HG03439 (cell line): ENCODE measurements around the gene PTPRT.

ENCODE experiments used
- ATAC-seq: cut with Tn5 transposase; IDR thresholded peaks from one replicate; pipeline ENCODE4 v1.9.1; 2021; ENCODE audit warnings: mild to moderate bottlenecking, moderate library complexity; ENCODE audit not compliant: unreplicated experiment

Gene PTPRT

DNA sequence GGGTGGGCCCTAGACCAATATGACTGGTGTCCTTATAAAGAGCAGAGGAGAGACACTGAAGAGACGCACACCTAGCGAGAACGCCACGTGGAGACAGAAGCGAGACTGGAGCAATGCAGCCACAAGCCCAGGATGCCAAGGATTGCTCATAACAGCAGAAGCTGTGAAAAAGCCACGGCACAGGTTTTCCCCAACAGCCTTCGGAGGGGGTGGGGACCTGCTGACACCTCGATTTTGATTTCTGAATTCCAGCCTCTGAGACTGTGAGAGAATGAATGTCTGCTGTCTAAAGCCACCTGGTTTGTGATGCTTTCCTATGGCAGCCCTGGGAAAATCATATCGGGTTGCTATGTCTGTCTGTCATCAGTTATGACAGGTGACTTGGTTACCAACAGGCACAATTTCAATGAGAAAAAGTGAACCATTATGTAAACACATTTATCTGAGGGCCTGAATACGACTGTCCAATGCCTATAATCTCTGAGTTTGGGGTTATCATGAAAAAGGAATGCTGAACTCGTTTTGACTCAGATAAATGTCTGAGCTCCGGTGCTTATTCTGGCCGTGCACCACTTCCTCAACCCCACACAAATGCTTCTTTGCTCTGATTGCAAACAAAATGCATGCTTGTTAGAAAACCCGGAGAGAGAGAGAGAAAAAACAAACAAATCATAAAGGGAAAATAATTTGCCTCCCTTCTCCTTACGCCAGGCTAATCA is 769.7 kb downstream of the PTPRT start:
- ATAC-seq, result no peak

DNA sequence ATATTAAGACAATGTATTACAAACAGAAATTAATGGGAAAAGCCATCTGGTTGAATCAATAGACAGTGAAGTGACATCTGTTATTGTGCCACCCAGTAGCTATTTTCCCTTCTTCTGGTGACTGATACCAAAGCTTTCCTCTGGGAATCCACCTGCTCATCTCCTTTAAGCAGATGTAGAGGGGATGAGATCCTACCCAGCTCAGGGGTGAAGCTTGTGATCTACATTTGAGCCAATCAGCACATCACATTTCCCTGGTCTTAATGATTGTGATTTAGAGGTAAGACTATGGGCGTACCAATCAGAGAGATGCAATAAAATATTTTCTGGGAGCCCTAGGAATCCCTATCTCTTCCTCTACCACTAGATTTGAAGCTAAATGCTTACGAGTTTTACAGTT is 782.9 kb downstream of the PTPRT start:
- no peak for ATAC-seq

DNA sequence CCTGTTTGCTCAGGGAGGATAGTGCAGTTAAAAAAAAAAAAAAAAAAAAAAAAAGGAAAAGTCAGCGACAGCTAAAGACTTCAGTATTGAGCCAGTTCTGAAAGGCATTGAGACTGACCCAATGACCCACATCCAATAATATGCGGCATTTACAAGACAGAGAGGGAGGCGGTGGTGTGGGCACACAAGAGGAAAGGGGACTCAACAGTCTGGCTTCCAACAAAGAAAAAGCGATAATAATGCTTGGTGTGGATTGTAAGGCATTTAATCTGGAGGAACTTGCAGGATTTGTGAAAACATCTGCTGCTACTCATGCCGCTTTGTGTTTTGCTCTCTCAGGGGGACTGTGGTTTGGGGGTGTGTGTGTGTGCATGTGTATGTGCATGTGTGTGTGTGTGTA is 787.3 kb downstream of the PTPRT start:
- ATAC-seq, result no peak

DNA sequence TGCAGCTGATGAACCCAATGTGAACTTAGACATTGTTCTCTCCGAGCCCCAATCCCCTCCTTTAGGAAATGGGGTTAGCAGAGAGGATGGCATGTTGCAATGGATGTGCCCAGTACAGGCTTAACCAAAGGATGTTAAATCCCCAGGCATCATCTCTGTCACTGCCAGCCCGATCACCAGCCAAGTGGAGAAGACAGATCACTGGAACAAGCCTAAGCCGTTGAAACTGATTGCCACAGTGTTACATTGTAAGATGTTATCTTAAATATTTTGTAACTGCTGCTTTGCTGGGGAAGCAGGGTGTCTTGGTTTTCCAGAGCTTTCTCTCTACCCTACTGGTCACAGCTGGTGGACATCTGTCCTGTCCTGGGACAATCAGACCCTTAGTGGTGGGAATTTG is 788.1 kb downstream of the PTPRT start:
- ATAC-seq, result no peak

DNA sequence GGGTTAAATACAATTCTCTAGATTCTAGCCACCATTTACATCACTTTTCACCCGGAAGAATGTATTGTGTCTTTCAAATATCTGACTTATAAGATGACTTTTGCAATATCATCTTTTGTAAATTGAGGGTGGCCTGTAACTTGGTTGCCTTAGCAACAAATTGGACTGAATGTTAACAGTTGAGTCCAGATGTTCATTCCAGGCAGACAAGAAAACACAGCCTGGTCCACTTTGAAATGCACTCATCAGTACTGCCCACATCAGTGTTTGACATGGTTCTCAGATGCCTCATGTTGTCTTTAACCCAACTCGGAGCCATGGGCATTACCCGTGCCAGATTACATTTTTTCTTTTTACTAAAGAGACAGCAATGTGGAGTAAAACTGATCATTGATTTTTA is 789.9 kb downstream of the PTPRT start:
- ATAC-seq, result no peak

DNA sequence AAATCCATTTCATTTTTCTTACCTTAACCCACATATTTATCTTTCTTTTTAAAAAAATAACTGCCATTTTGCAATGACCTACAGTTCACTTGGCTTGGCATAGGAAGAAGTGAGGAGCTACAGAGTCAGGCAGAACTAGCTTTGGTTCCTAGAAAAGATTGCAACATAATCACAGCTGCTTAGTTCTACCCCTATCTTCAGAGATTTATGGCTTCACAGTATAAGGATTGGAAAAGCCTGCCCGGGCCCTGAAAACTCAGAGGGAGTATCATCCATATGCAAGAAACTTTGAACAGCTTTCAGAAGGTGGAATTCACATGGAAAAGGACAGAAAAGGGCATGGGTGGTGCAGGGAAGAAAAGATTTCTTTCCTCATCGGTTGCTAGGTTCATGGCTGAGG is 797.3 kb downstream of the PTPRT start:
- no peak for ATAC-seq

DNA sequence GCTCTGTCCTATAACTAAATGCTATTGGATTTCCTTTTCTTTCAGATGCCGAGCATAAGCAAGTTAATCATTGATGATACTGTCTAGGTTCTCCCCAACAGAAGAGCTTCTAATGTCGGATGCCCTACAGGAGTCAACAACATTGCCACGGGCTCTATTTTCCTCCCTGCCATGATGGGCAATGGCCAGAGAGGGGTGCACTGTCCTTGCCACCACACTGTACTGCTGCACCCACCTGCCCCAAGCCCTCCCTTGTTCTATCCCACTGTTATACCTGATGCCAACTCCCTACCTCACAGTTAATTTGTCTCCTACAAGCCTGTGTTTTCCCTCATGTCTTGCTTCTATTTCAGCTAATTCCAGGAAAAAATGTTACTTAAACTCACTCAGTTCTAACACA is 797.9 kb downstream of the PTPRT start:
- no peak for ATAC-seq

DNA sequence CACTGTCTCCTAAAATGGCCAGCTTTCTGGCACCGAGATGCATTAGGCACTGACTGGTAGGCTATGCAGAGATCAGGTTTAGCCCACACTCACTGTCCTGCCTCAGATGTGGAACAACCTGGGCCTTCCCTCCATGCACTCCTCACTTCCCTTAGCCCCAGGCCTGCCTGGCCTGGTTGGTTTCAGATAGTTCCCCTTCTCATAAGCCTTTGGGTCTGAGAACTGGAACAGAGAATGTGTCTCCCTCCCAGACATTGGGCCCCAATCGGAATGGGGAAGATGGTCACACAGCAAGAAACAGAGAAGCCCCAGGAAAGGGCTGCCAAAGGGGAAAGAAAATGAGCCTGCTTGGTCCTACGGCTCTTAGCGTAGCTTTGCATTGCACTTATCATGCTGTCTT is 809.4 kb downstream of the PTPRT start:
- ATAC-seq, result no peak

DNA sequence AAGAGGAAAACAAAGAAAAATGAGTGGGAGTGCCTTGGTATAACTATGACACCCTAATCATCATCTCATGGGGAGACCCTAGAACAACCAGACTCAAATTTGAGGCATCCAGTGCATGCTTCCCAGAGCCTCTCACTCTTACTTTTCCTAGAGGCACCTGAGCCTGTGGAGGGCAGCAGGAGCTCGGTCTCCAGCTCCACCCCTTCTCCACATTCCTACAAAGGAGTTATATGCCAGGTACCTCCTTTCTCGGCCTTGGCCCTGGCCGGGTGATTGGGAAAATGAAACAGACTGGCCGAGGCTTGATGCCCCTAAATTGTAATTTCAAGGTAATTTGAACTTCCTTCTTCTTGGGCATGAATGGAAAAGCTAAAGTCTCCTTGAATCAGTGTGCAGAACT is 810.3 kb downstream of the PTPRT start:
- ATAC-seq, result no peak

DNA sequence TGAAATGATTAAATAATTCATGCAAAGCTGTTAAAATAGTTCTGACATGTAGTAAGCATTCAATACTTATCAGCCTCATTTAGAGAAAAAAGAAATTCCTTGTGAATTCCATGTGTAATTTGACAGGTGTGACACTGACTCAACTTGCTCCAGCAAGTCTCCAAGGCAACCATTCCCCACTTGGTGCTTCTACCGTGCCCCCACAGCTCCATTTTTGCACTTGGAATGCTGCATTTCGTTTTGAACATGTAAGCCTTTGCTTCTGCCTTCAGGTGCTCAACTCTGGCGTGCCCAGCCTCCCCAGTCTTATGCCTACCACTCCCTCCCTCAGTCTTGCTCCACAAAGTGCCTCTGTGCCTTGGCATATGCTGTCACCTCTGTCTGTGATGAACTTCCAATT is 810.9 kb downstream of the PTPRT start:
- no peak for ATAC-seq

DNA sequence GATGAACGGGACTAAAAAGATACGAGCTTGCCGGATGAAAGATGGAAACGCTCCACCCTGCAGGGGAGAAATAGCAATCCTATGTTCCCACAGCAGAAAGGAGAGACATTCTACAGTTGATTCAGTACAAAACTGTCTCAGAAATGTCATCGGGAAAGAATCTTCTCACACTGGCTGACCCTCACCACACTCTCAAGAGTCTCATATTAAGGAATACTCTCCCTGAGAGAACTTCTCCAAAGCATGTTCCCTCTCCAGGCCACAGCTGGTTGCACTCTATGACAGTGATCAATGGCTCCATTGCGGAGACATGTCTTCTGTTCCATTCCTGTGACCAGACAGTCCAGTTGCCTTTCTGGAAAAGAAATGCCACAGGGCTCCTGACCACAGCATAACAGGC is 813.6 kb downstream of the PTPRT start:
- no peak for ATAC-seq

DNA sequence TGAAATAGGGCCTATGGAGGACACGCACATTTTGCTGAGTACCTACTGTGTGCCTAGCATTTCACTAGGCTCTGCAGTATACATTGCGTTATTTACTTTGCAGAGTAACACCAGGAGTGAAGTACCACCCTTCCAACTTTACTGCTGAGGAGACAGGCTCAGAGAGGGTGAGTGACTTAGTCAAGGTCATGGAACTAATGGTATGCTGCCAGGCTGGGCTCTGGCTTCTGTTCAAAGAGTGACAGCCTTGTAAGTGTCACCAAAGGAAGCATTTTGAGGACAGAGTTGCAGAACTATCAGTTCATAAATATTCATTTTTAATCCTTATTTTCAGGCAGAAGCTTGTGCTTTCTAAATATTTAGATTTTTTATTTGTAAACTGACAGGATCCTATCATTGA is 816.7 kb downstream of the PTPRT start:
- ATAC-seq, result no peak

DNA sequence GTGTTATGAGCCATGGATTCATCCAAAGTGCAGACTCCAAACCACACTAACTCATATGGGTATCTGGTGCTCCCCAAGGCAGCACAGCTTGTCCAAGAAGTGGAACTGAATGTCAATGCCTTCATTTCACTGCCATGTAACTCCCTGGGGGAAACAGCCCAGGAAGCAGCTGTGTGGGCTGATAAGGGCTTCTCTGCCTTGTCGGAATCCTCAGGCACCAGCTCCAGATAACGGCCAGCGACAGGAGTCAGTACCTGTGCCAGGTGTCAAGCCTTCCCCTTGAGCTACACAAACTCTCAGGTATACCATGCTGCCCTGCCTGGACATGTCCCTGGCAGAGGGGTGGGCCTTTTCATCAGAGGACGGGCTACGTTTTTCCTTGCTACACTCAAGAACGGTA is 819.6 kb downstream of the PTPRT start:
- ATAC-seq, result no peak

DNA sequence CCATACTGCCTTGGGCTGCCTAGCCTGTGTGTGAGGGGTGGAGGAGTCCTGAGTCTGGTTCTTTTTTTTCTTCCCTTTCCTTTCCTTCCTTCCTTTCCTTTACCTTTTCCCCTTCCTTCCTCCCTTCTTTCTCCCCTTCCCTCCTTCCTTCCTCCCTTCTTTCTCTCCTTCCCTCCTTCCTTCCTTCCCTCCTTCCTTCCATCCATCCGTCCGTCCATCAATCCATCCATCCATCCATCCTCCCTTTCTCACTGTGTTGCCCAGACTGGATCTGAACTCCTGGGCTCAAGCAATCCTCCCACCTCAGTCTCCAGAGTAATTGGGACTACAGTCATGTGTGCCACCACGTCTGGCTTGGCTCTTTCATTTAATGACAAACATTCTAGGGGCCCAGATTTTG is 820.8 kb downstream of the PTPRT start:
- no peak for ATAC-seq

DNA sequence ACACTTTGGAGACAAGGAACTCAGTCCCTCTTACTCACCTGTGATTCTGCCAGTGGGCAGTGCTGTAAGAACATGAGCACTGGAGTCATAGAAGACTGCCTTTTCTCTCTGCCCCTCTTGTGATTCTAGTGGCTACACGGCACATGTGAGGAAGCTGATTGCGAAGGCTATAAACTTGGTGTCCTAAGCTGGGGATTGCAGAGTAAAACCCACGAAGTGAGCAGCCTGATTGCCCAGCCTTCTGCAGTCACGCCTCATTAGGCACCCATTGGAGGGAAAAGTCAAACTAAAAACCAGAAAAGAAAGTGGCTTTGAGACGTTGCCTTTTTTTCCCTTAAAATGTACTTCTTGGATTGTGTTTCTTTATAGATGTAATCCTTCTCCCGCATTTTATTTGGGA is 823.1 kb downstream of the PTPRT start:
- no peak for ATAC-seq

DNA sequence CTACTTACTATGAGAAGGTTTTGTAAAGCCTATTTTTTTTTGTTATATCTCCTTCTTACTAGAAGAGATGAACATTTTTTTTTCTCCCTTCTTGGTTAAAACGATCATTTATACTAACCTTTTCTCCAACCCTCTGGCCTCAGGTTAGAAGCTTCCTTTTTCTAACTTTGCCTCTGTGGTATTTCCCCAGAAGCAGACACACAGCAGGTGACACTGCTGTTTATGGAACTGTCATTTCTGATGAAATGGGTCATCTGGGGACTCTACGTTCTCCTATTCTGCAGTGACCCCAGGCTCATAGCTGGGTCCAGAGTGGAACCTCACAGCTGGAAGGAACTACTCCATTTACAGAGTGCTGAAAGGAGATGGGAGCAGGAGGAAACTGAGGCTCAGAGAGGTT is 825.3 kb downstream of the PTPRT start:
- no peak for ATAC-seq

DNA sequence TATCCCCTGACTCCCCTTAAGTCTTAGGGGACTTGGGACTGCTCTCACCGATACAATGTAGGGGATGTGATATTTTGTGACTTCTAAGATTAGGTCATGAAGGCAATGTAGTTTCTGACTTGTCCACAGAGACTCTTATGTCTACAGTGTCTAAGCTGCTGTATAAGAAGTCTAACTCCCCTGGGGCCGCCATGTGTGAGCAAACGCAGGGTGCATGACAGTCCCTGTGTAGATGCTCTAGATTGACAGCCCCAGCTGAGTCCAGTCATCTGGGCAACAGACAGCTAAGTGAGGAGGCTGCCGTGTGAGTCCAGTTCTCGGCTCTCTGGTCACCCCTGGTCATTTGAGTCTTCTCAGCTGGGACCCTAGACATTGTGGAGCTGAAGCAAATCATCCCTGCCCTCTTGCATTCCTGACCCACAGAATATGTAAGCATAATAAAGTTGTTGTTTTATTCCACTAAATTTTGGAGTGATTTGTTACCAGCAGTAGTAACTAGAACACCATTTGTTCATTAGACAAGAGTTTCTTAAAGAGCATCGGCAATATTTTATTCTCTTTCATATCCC is 828.2 kb downstream of the PTPRT start:
- ATAC-seq, result no peak

DNA sequence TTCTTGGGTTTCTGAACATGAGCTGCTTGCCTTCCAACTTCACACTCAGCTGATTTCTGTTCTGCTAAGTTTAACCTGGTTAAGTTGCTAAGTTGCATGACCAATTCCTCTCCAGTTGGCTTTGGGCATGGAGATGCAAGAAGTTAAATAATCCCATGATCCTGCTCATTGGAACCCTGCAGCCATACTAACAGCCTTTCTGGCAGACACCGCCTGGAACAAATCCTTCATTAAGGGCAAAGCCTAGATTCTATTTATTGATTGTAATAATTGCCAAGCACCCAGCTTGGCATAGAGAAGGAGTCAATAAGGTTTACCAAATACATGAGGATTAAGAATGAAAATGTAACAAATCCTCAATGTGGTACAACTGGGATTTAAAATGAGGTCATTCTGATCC is 829.1 kb downstream of the PTPRT start:
- ATAC-seq, result no peak

DNA sequence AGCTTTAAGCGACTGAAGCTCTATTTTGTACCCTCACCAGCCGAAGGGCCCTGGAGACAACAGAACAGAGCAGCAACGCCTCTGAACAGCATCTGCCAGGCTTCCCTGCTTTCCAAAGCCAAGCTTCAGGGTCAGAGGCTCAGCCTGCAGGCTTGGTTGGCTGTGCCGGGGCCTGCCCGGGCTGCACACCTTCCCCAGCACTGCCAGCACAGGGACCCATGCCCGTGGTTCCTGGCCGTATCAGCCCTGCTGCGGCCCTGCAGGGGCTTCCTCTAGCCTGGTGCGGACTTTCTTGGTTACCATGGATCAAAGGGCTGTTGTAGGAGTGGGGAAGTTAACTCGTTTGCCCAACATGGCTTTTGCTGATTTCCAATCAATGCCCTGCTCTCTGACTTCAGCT is 830.1 kb downstream of the PTPRT start:
- no peak for ATAC-seq

DNA sequence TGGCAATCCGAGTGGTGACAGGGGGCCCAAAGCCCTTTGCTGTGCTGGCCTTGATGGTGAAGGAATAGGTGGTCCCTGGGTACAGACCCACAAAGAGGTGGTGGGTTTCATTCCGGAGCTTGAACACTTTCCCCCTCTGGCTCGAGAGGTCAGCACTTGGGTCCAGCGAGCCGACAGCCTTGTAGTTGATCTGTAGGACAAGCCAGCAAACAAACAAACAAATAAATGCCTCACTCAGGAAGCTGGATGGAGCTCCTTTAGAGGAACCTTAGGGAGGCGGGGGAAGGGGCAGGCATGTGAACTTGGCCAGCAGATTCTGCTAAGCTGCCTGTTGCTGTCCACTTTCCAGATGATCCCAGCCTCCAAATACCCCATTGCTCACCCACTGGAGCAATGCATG is 837.6 kb downstream of the PTPRT start:
- ATAC-seq, result no peak

DNA sequence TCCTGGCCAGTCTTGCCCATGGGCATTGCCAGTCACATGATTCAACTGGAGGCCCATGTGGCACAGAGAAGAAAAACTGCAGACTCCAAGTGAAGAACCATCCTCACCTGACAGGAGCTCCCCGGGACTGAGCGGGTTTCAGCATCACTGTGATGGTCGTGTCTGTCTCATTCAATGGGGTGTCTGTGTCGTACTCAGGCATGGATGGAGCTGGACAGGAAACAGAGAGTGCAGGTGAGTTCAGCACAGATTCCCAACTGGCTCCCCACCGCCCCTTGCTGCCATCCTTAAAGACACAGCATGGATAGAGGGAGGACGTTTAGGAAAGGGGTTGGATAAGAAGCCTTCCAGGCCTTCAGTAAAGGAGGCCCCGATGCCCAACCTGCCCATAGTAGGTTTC is 839.2 kb downstream of the PTPRT start:
- ATAC-seq, result no peak

DNA sequence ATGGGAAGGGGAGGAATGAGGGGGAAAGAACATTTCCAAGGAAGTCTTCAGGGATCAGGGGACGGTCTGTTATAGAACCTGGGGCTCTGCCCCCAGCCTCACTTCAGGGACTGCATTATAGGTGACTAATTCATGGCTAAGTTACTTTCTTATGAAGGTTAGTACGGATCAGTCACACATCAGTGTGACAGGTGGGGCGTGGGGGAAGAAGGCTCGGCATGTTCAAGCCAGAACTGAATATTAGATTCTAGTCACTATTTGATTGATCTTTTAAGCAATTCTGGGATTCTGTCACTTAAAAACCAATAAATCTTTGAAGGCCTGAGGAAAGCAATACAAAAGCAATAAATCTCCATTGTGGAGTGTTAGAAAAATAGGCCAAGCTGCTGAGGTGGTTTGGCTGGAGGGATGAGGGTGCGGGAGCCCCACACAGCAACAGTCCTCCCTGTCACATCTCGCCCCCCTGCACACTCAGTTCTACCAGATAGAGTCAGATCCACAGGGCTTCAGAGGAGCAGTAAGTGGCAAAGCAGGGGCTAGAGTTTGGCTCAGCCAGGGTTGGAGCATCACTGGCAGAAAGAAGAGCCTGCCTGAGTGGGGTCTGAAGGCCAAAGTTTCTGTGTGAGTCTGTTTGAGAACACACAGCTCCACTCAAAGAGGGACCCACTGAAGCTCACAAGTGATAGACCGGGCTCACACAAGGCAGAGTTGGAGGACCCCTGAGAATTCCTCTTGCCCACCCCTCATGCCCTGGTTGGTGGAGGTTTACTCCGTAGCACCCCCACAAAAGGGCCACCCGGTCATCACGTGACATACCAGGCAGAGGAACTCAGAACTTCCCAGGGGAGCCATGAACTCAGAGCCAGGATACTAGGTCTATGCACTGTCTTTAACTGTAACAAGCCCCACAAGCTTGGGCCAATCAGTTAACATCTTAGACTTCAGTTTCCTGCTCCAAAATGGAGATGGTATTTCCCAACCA is 843.2 kb downstream of the PTPRT start:
- no peak for ATAC-seq
